ENCODE data around the gene TSPAN5.

DNA sequence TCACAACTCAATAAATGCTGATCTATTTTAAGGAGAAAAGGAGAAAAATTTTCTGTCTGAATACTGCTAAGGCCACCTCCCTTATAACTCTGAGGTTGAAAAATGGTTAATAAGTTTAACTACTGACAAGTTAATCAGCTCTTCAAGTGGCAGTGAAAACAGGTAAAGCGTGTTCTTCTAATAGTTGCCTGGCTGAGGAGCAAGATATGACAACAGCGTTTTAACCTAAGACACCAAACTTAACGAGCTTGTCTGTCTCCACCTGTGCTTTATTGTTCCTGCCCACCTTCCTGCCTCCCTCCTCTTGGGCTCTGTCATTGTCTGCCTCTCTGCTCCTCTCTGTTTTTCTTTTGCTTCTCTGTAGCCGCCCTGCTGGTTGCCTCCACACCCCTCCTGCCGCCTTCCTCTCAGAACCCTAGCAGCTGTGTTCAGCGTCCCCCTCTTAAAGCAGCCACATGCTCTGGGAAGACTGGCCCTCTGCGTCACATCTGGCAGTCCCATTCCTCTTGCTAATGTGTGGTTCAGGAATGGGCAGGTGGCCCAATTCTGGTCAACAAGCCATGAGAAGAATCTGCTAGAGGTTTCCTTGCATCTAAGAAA lies 4.3 kb upstream of the TSPAN5 start:
- TF ChIP-seq, protein P1, sequence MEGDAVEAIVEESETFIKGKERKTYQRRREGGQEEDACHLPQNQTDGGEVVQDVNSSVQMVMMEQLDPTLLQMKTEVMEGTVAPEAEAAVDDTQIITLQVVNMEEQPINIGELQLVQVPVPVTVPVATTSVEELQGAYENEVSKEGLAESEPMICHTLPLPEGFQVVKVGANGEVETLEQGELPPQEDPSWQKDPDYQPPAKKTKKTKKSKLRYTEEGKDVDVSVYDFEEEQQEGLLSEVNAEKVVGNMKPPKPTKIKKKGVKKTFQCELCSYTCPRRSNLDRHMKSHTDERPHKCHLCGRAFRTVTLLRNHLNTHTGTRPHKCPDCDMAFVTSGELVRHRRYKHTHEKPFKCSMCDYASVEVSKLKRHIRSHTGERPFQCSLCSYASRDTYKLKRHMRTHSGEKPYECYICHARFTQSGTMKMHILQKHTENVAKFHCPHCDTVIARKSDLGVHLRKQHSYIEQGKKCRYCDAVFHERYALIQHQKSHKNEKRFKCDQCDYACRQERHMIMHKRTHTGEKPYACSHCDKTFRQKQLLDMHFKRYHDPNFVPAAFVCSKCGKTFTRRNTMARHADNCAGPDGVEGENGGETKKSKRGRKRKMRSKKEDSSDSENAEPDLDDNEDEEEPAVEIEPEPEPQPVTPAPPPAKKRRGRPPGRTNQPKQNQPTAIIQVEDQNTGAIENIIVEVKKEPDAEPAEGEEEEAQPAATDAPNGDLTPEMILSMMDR (optimal IDR thresholded peaks at IDR 0.05 in 1 of 3, IDR thresholded peaks at IDR 0.05 in 1 of 3, conservative IDR thresholded peaks at IDR 0.05 in 1 of 3; ENCODE audit: extremely low read depth in 1 of 3, insufficient read depth in 2 of 3, low read length in 3 of 3) = no peak
- no peak for TF ChIP-seq EZH2 (IDR thresholded peaks at IDR 0.05; ENCODE audit: low read length)
